Globus pallidus (tissue), 1 donor: ENCODE results near the gene WRAP53.

Source experiments
- DNase-seq: peaks from one replicate; pipeline ENCODE4 v3.0.0-alpha.2; 2015; ENCODE audit warnings: low spot score

Gene WRAP53

GRCh38 chr17:7745748-7746470, 57.6 kb downstream of the WRAP53 start:
- DNase-seq: no peak

- no peak for DNase-seq
Observed at GRCh38 chr17:7747635-7748071, 59.4 kb downstream of the WRAP53 start.

- DNase-seq: no peak
Observed at GRCh38 chr17:7748076-7748775, 59.9 kb downstream of the WRAP53 start.

GRCh38 chr17:7750321-7750821, 62.1 kb downstream of the WRAP53 start:
- DNase-seq: no peak
